HEK293 (cell line): ENCODE measurements around the gene TMEM132A.

Experiments
- CTCF ChIA-PET: fragments of 350-600 bp; formaldehyde crosslinking; extraction: SDS; loops from one replicate; lab custom pipeline; 2021; ENCODE audit warnings: antibody characterized with exemption; lab: Yijun Ruan, JAX
- POLR2A ChIA-PET: fragments of 300-600 bp; formaldehyde crosslinking; extraction: SDS; loops from one replicate; lab custom pipeline; 2020; ENCODE audit warnings: antibody characterized with exemption, inconsistent platforms; lab: Yijun Ruan, JAX
- H3K27ac ChIP-seq: fragments of 200-500 bp; sonication (Bioruptor generic); 2 replicates; pipeline ENCODE4 v1.5.1; 2014; ENCODE audit warnings: low read depth, low read length, control low read depth, inconsistent platforms; ENCODE audit errors: extremely low read depth
- H3K36me3 ChIP-seq, 2 experiments: fragments of 200-500 bp in 1 of 2; sonication (Bioruptor generic) in 1 of 2; 1 replicate in 1 of 2; 2 replicates in 1 of 2; pipeline ENCODE4 v1.5.1; 2014 to 2017; ENCODE audit warnings: inconsistent platforms in 2 of 2, low read length in 2 of 2; ENCODE audit not compliant: control insufficient read depth in 2 of 2, insufficient read depth in 1 of 2
- H3K4me1 ChIP-seq: fragments of 200-500 bp; sonication (Bioruptor generic); 2 replicates; pipeline ENCODE4 v1.5.1; 2014; ENCODE audit warnings: mild to moderate bottlenecking, low read length, inconsistent platforms; ENCODE audit not compliant: control insufficient read depth, insufficient read depth
- H3K4me3 ChIP-seq: 2 replicates; pipeline ENCODE4 v1.5.1; 2011; ENCODE audit warnings: low read depth, mild to moderate bottlenecking, control low read depth, low read length, moderate library complexity
- H3K9me3 ChIP-seq: fragments of 200-500 bp; sonication (Bioruptor generic); 2 replicates; pipeline ENCODE4 v1.5.1; 2014; ENCODE audit warnings: low read depth, low read length, inconsistent platforms; ENCODE audit not compliant: control insufficient read depth, insufficient read depth
- MEIS1 ChIP-seq: sonication (generic); formaldehyde crosslinking; IDR thresholded peaks from 2 replicates; pipeline ENCODE4 v1.8.1; 2022; ENCODE audit warnings: missing genetic modification reagents, mild to moderate bottlenecking, borderline replicate concordance
- PBX3 ChIP-seq: sonication (generic); formaldehyde crosslinking; IDR thresholded peaks from 2 replicates; pipeline ENCODE4 v1.8.1; 2022; ENCODE audit warnings: mild to moderate bottlenecking, moderate library complexity, missing genetic modification reagents
- SALL2 ChIP-seq: fragments of 450-650 bp; formaldehyde crosslinking; IDR thresholded peaks from 2 replicates; pipeline ENCODE4 v1.5.0; 2017; ENCODE audit warnings: missing biosample characterization, mild to moderate bottlenecking, missing genetic modification characterization, borderline replicate concordance
- TCF7L2 ChIP-seq: IDR thresholded peaks from 2 replicates; pipeline ENCODE4 v1.6.1; 2011; ENCODE audit warnings: low read depth, mild to moderate bottlenecking, inconsistent platforms, low read length, moderate library complexity, borderline replicate concordance
- ZBTB44 ChIP-seq: fragments of 450-650 bp; IDR thresholded peaks from 2 replicates; pipeline ENCODE4 v1.5.1; 2018; ENCODE audit warnings: missing biosample characterization, mild to moderate bottlenecking, missing genetic modification characterization
- ZNF155 ChIP-seq: fragments of 450-650 bp; formaldehyde crosslinking; IDR thresholded peaks from 2 replicates; pipeline ENCODE4 v1.5.1; 2016; ENCODE audit warnings: missing biosample characterization, missing genetic modification characterization
- ZNF175 ChIP-seq: fragments of 450-650 bp; formaldehyde crosslinking; IDR thresholded peaks from 2 replicates; pipeline ENCODE4 v1.5.1; 2016; ENCODE audit warnings: missing biosample characterization, missing genetic modification characterization
- ZNF211 ChIP-seq: fragments of 450-650 bp; formaldehyde crosslinking; IDR thresholded peaks from 2 replicates; pipeline ENCODE4 v1.5.1; 2016; ENCODE audit warnings: low read depth, missing biosample characterization, missing genetic modification characterization
- ZNF24 ChIP-seq: fragments of 450-650 bp; formaldehyde crosslinking; IDR thresholded peaks from 2 replicates; pipeline ENCODE4 v1.5.1; 2016; ENCODE audit warnings: missing biosample characterization, missing genetic modification characterization
- ZNF354C ChIP-seq: fragments of 450-650 bp; formaldehyde crosslinking; IDR thresholded peaks from 2 replicates; pipeline ENCODE4 v1.5.1; 2016; ENCODE audit warnings: missing biosample characterization, missing genetic modification characterization, low read depth, borderline replicate concordance
- ZNF394 ChIP-seq: fragments of 450-650 bp; formaldehyde crosslinking; IDR thresholded peaks from 2 replicates; pipeline ENCODE4 v1.5.1; 2016; ENCODE audit warnings: missing biosample characterization, missing genetic modification characterization, mild to moderate bottlenecking, moderate library complexity, borderline replicate concordance
- ZNF398 ChIP-seq: fragments of 450-650 bp; formaldehyde crosslinking; IDR thresholded peaks from 2 replicates; pipeline ENCODE4 v1.5.1; 2017; ENCODE audit warnings: missing biosample characterization, missing genetic modification characterization
- ZNF416 ChIP-seq: fragments of 450-650 bp; formaldehyde crosslinking; IDR thresholded peaks from 2 replicates; pipeline ENCODE4 v1.5.1; 2016; ENCODE audit warnings: missing biosample characterization, missing genetic modification characterization
- ZNF561 ChIP-seq: fragments of 450-650 bp; IDR thresholded peaks from 2 replicates; pipeline ENCODE4 v1.5.1; 2018; ENCODE audit warnings: missing biosample characterization, missing genetic modification characterization, borderline replicate concordance
- ZNF610 ChIP-seq: fragments of 450-650 bp; formaldehyde crosslinking; IDR thresholded peaks from 2 replicates; pipeline ENCODE4 v1.5.1; 2016; ENCODE audit warnings: missing biosample characterization, missing genetic modification characterization, borderline replicate concordance
- ZNF639 ChIP-seq: fragments of 450-650 bp; formaldehyde crosslinking; IDR thresholded peaks from 2 replicates; pipeline ENCODE4 v1.5.1; 2016; ENCODE audit warnings: missing biosample characterization, missing genetic modification characterization
- ZSCAN16 ChIP-seq: fragments of 450-650 bp; formaldehyde crosslinking; IDR thresholded peaks from 2 replicates; pipeline ENCODE4 v1.5.1; 2016; ENCODE audit warnings: missing biosample characterization, missing genetic modification characterization
- ZXDB ChIP-seq: fragments of 450-650 bp; formaldehyde crosslinking; IDR thresholded peaks from 2 replicates; pipeline ENCODE4 v1.5.1; 2016; ENCODE audit warnings: missing biosample characterization, missing genetic modification characterization
- TF ChIP-seq, protein P1 (sequence below): fragments of 450-650 bp; formaldehyde crosslinking; IDR thresholded peaks from 2 replicates; pipeline ENCODE4 v1.5.1; 2016; ENCODE audit warnings: missing biosample characterization, missing genetic modification characterization
- TF ChIP-seq, protein P2 (sequence below): fragments of 450-650 bp; formaldehyde crosslinking; IDR thresholded peaks from 2 replicates; pipeline ENCODE4 v1.5.1; 2017; ENCODE audit warnings: missing biosample characterization, mild to moderate bottlenecking, missing genetic modification characterization, moderate library complexity

The TMEM132A gene

DNA sequence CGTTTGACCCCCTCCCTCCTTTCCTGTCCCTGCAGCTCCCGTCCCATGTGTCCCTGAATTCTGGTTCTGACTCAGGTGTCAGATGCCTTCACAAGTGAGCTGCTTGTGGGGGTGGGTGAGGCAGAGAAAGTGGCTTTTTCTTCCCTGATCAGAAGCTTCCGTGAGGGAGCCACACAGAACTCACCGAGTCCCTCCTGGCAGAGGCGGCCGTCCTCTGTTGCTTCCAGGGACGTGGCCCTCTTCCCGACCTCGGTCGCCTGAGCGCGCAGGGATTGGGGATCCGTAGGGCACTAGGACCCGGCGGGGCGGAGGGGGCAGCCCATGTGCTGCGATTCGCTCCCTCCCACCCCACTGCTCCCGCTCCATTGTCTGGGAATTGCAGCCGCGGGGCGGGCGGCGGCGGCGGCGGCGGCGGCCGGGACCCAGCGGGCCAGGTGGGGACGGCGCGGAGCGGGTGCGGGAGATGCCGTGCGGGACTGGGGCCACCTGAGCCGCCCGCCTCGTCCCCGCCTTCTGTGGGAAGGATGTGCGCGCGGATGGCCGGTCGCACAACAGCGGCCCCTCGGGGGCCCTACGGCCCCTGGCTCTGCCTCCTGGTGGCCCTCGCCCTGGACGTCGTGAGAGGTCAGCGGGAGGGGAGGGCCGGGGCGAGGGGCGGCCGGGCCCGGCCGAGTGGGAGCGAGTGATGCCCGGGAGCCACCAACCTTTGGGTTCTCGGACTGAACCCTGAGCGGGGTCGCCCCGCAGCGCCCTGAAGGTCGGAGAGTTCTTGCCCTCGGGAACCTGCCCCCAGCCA lies at the start of gene TMEM132A (continued):
- TF ChIP-seq, protein P1, sequence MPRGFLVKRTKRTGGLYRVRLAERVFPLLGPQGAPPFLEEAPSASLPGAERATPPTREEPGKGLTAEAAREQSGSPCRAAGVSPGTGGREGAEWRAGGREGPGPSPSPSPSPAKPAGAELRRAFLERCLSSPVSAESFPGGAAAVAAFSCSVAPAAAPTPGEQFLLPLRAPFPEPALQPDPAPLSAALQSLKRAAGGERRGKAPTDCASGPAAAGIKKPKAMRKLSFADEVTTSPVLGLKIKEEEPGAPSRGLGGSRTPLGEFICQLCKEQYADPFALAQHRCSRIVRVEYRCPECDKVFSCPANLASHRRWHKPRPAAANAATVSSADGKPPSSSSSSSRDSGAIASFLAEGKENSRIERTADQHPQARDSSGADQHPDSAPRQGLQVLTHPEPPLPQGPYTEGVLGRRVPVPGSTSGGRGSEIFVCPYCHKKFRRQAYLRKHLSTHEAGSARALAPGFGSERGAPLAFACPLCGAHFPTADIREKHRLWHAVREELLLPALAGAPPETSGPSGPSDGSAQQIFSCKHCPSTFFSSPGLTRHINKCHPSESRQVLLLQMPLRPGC (tag by site-specific recombination): 0 out of 2 replicates have a peak, but pooled peaks have one; percentile 58
- TF ChIP-seq ZBTB44 (tag by site-specific recombination) (peak; percentile 57), ZNF398 (peak; percentile 89), PBX3 (CRISPR knock-in tag) (peak; percentile 74), ZXDB (peak; percentile 53)

GRCh38 chr11:60875366-60876167 lies 48.7 kb upstream of the TMEM132A start:
- Histone ChIP-seq H3K36me3 (peaks cover 0 to 23% of the 10 kb centered on the region in 2 experiments; a peak in 1 of 3 replicates), H3K4me1 (no peaks in the 10 kb centered on the region), H3K27ac (no peak overlapping the region), H3K9me3 (no peaks in the 10 kb centered on the region), H3K4me3 (no peak overlapping the region)
- TF ChIP-seq ZNF610 (tag by site-specific recombination) (no peak), ZNF561 (tag by site-specific recombination) (no peak), ZNF155 (tag by site-specific recombination) (no peak), ZNF175 (no peak), ZNF211 (tag by site-specific recombination) (no peak)
- TF ChIP-seq, protein P2, sequence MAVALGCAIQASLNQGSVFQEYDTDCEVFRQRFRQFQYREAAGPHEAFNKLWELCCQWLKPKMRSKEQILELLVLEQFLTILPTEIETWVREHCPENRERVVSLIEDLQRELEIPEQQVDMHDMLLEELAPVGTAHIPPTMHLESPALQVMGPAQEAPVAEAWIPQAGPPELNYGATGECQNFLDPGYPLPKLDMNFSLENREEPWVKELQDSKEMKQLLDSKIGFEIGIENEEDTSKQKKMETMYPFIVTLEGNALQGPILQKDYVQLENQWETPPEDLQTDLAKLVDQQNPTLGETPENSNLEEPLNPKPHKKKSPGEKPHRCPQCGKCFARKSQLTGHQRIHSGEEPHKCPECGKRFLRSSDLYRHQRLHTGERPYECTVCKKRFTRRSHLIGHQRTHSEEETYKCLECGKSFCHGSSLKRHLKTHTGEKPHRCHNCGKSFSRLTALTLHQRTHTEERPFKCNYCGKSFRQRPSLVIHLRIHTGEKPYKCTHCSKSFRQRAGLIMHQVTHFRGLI: no peak
- ChIA-PET CTCF (interaction anchor here (0.6 to 2.2 kb wide), 3 partner anchors 24 to 556 kb away, joined by 3 to 6 read pairs (median 5); no protein-coding TSS in a partner anchor), POLR2A (no interaction called here)

DNA sequence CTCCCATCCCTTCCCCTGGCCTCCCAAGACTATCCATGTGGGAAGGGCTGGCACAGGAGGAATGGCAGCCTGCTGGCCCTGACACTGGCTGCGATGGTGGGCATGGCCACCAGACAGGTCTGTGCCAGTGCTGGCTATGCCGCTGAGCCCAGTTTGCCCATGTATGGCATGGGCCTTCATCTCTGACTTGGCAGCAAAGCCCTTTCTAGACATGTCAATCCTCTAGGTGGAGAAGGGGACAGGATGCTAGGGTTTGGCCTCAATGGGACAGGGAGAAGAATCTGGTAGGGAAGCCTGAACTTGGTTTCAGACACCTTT lies 48.1 kb upstream of the TMEM132A start:
- Histone ChIP-seq H3K9me3 (no peaks in the 10 kb centered on the region), H3K4me1 (no peaks in the 10 kb centered on the region), H3K4me3 (no peak overlapping the region), H3K27ac (no peak overlapping the region), H3K36me3 (peaks cover 0 to 28% of the 10 kb centered on the region in 2 experiments; a peak in 1 of 3 replicates)
- ChIA-PET POLR2A (no interaction called here), CTCF (interaction anchor here (1.4 to 2.2 kb wide), 2 partner anchors 23 to 45 kb away, joined by 4 to 6 read pairs; no protein-coding TSS in a partner anchor)
- no peak for TF ChIP-seq ZNF639 (tag by site-specific recombination)
- no peak for TF ChIP-seq ZSCAN16 (tag by site-specific recombination)
- TF ChIP-seq MEIS1: no peak
- no peak for TF ChIP-seq ZNF416
- no peak for TF ChIP-seq SALL2
- TF ChIP-seq TCF7L2: no peak
- TF ChIP-seq ZNF354C (tag by site-specific recombination): no peak
- TF ChIP-seq ZNF24 (tag by site-specific recombination): no peak
- TF ChIP-seq ZNF394: no peak
